Thoracic aorta (tissue), 2 donors: ENCODE measurements around the gene ARAP2. TPM values are rescaled to one million over a fixed set of nuclear protein-coding genes. Genes with fewer than 3 reads are reported as not detected.

Experiments
- ATAC-seq: fragments of 150-250 bp; one replicate; pipeline ENCODE4 v1.8.0; 2017; ENCODE audit warnings: low read depth; ENCODE audit not compliant: insufficient number of reproducible peaks, low FRiP score
- DNase-seq: peaks from one replicate; pipeline ENCODE4 v3.0.0-alpha.2; 2020; ENCODE audit warnings: low spot score
- H3K27ac ChIP-seq, 2 donors: fragments of 200-600 bp; sonication (generic); 1 replicate in 1 of 2; 2 replicates in 1 of 2; pipeline ENCODE4 v1.5.1; 2016; ENCODE audit warnings: mild to moderate bottlenecking in 2 of 2, moderate library complexity in 2 of 2
- H3K27me3 ChIP-seq: fragments of 200-600 bp; sonication (generic); replicated peaks from 2 replicates; pipeline ENCODE4 v1.6.0; 2016; ENCODE audit warnings: mild to moderate bottlenecking; ENCODE audit not compliant: insufficient read depth
- H3K36me3 ChIP-seq: fragments of 200-600 bp; sonication (generic); one replicate; pipeline ENCODE4 v1.5.1; 2016
- H3K4me1 ChIP-seq, 2 donors: fragments of 200-600 bp; sonication (generic); 1 replicate in 1 of 2; 2 replicates in 1 of 2; pipeline versions ENCODE4 v1.5.1 to v1.6.0; 2016; ENCODE audit warnings: low read depth in 2 of 2, mild to moderate bottlenecking in 1 of 2; ENCODE audit not compliant: control insufficient read depth in 1 of 2
- H3K4me3 ChIP-seq: fragments of 200-600 bp; sonication (generic); 2 replicates; pipeline ENCODE4 v1.5.1; 2016; ENCODE audit warnings: mild to moderate bottlenecking
- H3K9me3 ChIP-seq: fragments of 200-600 bp; sonication (generic); 2 replicates; pipeline ENCODE4 v1.5.1; 2016
- total RNA-seq, 2 donors: library from RNA; depleted of rRNA; stranded (reverse); fragments of >200 nt; gene quantifications; one replicate each; pipeline versions ENCODE4 v1.1.0 to v1.2.3, GENCODE V29; 2016
- TF ChIP-seq, protein P1 (sequence below): fragments of 200-600 bp; sonication (generic); IDR thresholded peaks from one replicate; pipeline ENCODE4 v1.5.1; 2019; ENCODE audit warnings: antibody characterized with exemption

Gene ARAP2
- total RNA-seq, 2 donors from 2014 or later = 8.3 to 25.3 TPM

DNA sequence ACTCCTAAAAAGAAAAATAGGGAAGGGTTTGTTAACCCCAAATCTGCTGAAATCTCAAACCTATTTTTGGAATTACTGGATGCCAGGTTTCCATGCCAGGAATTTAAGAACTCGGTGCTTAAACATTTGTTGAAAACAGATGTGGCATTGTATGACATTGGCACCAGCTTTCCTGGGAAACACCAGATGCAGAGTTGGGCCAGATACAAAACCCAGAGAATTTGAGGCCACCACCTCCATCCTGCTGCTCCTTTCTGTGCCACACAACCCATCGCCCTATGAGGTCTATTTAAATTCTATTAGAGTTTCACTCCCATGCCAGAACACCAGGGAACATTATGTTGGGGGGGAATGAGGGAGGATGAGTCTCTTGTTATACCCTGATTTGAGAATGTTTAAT lies 71.7 kb downstream of the ARAP2 start:
- H3K36me3 ChIP-seq = no peaks in the 10 kb centered on the region
- TF ChIP-seq, protein P1, sequence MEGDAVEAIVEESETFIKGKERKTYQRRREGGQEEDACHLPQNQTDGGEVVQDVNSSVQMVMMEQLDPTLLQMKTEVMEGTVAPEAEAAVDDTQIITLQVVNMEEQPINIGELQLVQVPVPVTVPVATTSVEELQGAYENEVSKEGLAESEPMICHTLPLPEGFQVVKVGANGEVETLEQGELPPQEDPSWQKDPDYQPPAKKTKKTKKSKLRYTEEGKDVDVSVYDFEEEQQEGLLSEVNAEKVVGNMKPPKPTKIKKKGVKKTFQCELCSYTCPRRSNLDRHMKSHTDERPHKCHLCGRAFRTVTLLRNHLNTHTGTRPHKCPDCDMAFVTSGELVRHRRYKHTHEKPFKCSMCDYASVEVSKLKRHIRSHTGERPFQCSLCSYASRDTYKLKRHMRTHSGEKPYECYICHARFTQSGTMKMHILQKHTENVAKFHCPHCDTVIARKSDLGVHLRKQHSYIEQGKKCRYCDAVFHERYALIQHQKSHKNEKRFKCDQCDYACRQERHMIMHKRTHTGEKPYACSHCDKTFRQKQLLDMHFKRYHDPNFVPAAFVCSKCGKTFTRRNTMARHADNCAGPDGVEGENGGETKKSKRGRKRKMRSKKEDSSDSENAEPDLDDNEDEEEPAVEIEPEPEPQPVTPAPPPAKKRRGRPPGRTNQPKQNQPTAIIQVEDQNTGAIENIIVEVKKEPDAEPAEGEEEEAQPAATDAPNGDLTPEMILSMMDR = no peak
- H3K4me3 ChIP-seq = no peak overlapping the region
- H3K4me1 ChIP-seq = no peaks in the 10 kb centered on the region
- H3K27ac ChIP-seq = no peak overlapping the region
- ATAC-seq = no peak
- H3K9me3 ChIP-seq = no peaks in the 10 kb centered on the region
- H3K27me3 ChIP-seq = no peaks in the 10 kb centered on the region
- DNase-seq = no peak

DNA sequence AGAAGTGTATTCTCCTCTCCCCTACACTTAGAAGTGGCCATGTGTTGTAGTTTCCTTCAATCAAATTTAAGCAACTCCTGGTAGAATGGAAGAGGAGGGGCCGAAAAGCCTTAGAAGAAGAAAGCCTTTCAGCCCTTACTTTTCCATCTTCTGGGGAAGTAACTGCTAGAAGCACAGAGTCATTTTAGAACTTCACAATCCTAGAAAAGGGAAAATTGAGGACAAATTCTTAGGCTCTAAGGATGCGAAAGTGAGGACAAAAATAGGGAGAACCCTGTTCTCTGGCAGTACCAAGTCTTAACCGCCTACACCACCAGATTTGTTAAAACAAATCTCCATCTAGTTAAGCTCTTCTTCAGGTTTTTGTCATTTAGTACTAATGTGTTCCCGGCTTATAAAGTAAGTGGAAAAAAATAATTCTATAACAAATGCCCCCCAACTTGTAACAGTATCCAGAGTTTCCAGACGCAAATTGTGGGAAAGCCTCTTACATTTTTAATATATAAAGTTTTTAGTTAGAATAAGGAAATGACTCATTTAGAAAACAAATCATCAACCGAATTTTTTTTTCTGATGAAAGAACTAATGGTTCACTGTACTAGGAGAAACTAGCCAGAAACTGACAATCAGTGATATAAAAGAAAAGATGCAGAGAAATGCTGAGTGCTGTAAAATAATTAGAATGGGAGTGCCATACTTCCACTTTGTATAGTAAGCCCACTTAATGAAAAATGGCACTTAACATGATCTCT lies 76.0 kb downstream of the ARAP2 start:
- H3K9me3 ChIP-seq = no peaks in the 10 kb centered on the region
- no peak overlapping the region for H3K4me3 ChIP-seq
- TF ChIP-seq, protein P1 = no peak
- no peak overlapping the region for H3K27ac ChIP-seq
- no peaks in the 10 kb centered on the region for H3K4me1 ChIP-seq
- ATAC-seq = no peak
- no peak for DNase-seq
- H3K36me3 ChIP-seq = no peaks in the 10 kb centered on the region
- H3K27me3 ChIP-seq = no peaks in the 10 kb centered on the region

DNA sequence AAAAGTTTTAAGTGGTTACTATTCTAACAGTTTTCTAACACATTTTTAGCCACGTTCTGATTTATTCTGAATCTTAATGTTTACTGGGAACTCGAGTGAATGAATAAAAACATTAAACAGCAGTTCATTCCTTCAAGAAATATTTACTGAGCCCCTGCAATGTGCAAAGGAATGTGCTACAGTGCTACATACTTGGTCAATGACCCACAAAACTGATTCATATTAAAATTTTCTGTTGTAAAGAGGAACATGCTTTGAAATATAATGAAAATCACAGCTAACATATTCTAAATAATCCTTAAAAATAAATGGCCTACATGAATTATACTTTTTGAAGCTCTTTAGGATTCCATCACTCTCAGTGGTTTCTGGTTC lies 78.7 kb downstream of the ARAP2 start:
- ATAC-seq = no peak
- TF ChIP-seq, protein P1 = no peak
- no peak overlapping the region for H3K4me3 ChIP-seq
- no peaks in the 10 kb centered on the region for H3K36me3 ChIP-seq
- no peaks in the 10 kb centered on the region for H3K27me3 ChIP-seq
- H3K4me1 ChIP-seq = no peaks in the 10 kb centered on the region
- H3K9me3 ChIP-seq = no peaks in the 10 kb centered on the region
- no peak for DNase-seq
- no peak overlapping the region for H3K27ac ChIP-seq

DNA sequence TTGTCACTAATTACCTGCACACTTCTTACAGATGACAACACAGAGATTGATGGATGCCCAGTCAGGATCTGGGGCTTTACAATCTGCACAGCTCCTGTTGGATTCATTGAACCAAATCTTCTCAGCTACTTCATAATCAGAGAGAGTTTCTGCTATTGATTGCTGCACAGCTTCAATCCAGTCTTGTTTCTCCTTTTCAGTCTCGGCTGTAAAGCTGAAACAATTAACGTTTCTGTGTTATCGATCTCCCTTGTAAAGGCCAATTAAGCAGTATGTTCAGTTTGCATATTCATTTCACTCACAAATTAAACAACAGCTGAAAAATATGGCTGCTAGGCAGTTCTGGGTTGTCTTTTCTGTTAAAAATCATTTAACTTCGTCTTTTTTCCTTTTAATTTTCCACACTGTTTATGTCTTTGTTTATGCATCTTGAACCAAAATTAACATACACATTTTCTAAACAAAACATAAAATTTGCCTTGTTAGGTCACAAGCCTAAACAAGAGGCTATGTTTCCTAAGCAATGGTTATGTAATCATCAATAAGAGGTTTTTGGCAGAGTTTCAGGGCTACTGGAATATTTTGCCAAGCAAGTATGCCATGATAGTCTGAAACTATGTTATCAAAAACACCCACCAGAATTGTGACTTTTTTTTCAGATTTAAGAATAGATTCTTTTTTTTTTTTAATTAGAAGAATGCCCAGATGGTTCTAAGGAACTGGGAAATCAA lies 79.2 kb downstream of the ARAP2 start:
- DNase-seq (no peak), ATAC-seq (no peak)
- no peaks in the 10 kb centered on the region for H3K9me3 ChIP-seq
- H3K36me3 ChIP-seq = no peaks in the 10 kb centered on the region
- no peak overlapping the region for H3K4me3 ChIP-seq
- no peaks in the 10 kb centered on the region for H3K4me1 ChIP-seq
- H3K27ac ChIP-seq = no peak overlapping the region
- TF ChIP-seq, protein P1 = no peak
- H3K27me3 ChIP-seq = no peaks in the 10 kb centered on the region

DNA sequence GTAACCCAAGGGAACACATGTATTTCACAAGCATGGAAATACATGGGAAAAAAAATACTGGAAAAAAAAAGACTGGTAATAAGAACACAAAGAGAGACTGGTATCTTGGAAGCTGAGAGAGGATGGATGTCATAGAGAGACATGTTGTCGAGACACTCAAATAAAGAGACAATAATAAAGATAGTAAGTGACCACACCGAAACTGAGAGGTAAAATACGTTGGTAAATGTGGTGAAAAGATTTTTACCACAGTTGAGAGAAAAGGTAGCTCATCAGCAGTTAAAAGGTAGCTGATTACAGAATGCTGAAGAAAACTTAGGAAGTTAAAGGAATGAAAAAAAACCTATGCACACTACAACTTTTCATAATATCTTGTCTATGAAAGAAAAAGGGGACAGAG lies 81.1 kb downstream of the ARAP2 start:
- Histone ChIP-seq H3K36me3 (no peaks in the 10 kb centered on the region), H3K9me3 (no peaks in the 10 kb centered on the region), H3K4me1 (no peaks in the 10 kb centered on the region), H3K27ac (no peak overlapping the region), H3K4me3 (no peak overlapping the region), H3K27me3 (no peaks in the 10 kb centered on the region)
- no peak for DNase-seq
- TF ChIP-seq, protein P1 = no peak
- no peak for ATAC-seq
